Measurements from ENCODE around the gene RPL39. TPM values are rescaled to one million over a fixed set of nuclear protein-coding genes. Genes with fewer than 3 reads are reported as not detected.
"Not testable (repeated sequence)": the region's sequence is repeated elsewhere in the genome, so short reads cannot be mapped to it uniquely, and the experiment has no call there.

Gene RPL39
- total RNA-seq, result 1,000 to 10,000 TPM; 2,139 to 3,555 (median 3,085) TPM

- Histone ChIP-seq H3K27ac (peak within 1 kb of the TSS; percentile 92 to 95 (median 92)), H3K27me3 (no peaks in the 10 kb centered on the region), H3K9me3 (no peaks in the 10 kb centered on the region), H3K4me1 (peaks cover 0 to 28% (median 3%) of the 10 kb centered on the region in 4 donors), H3K4me3 (peak within 1 kb of the TSS; percentile 62 to 80 (median 72)), H3K36me3 (peaks cover 0 to 10% (median 0%) of the 10 kb centered on the region in 3 donors)
- 0 to 43% methylated on average over 36 to 58 of the region's 58 CpGs for whole genome bisulfite sequencing, 2 donors
- peak; percentile 55 to 68 for DNase-seq (ENCODE audit: low spot score in 2 of 2)
- TF ChIP-seq CTCF (IDR thresholded peaks at IDR 0.05), result no peak
- TF ChIP-seq POLR2A (IDR thresholded peaks at IDR 0.05), result peak; percentile 47 to 72
- TF ChIP-seq EP300 (IDR thresholded peaks at IDR 0.05), result peak in 1 of 2 donors; percentile 91
These were observed at the start of gene RPL39 for GRCh38 chrX:119791437-119792231. Gene RPL39, minus strand, starts transcription at chrX:119791630. Its CDS starts 54 bp downstream, at chrX:119791576.

GRCh38 chrX:119833905-119834304 lies 42.5 kb upstream of the RPL39 start:
- 80 to 83% methylated on average over 3 of the region's 3 CpGs for WGBS, 2 donors
- peaks cover 0 to 81% (median 0%) of the 10 kb centered on the region in 3 donors for H3K36me3 ChIP-seq

GRCh38 chrX:119828446-119828845 lies 37.0 kb upstream of the RPL39 start:
- H3K4me1 ChIP-seq, result no peaks in the 10 kb centered on the region
- 89 to 90% methylated on average over 5 of the region's 5 CpGs for WGBS, 2 donors
- no peak overlapping the region for H3K4me3 ChIP-seq
- H3K27me3 ChIP-seq, result no peaks in the 10 kb centered on the region
- peaks cover 0 to 38% (median 0%) of the 10 kb centered on the region in 3 donors for H3K36me3 ChIP-seq
- DNase-seq (ENCODE audit: low spot score in 2 of 2), result no peak
- H3K27ac ChIP-seq, result no peak overlapping the region
- TF ChIP-seq CTCF (IDR thresholded peaks at IDR 0.05) (no peak), EP300 (IDR thresholded peaks at IDR 0.05) (no peak), POLR2A (IDR thresholded peaks at IDR 0.05) (no peak)
- H3K9me3 ChIP-seq, result no peaks in the 10 kb centered on the region

More at GRCh38 chrX:119833905-119834304, 42.5 kb upstream of the RPL39 start:
- H3K9me3 ChIP-seq, result no peaks in the 10 kb centered on the region
- no peak for TF ChIP-seq EP300 (IDR thresholded peaks at IDR 0.05)
- TF ChIP-seq CTCF (IDR thresholded peaks at IDR 0.05), result no peak
- no peak for TF ChIP-seq POLR2A (IDR thresholded peaks at IDR 0.05)
- no peak overlapping the region for H3K4me3 ChIP-seq
- no peaks in the 10 kb centered on the region for H3K4me1 ChIP-seq
- no peak for DNase-seq (ENCODE audit: low spot score in 2 of 2)
- no peaks in the 10 kb centered on the region for H3K27me3 ChIP-seq
- H3K27ac ChIP-seq, result no peak overlapping the region

- DNase-seq (ENCODE audit: low spot score in 2 of 2), result peak in 1 of 2 donors; percentile 23
- peak overlapping the region in 2 of 4 donors; percentile 41 to 43 for H3K27ac ChIP-seq
These were observed 35.0 kb upstream of the RPL39 start for GRCh38 chrX:119826399-119826959.

GRCh38 chrX:119824221-119824620 lies 32.8 kb upstream of the RPL39 start:
- not testable (repeated sequence) for H3K27me3 ChIP-seq; DNase-seq (ENCODE audit: low spot score in 2 of 2); H3K27ac ChIP-seq; H3K36me3 ChIP-seq; H3K9me3 ChIP-seq; H3K4me1 ChIP-seq; H3K4me3 ChIP-seq
- 78 to 88% methylated on average over 2 of the region's 5 CpGs for WGBS, 2 donors

More at GRCh38 chrX:119826399-119826959, 35.0 kb upstream of the RPL39 start:
- peak in 1 of 2 donors; percentile 25 for TF ChIP-seq EP300 (IDR thresholded peaks at IDR 0.05)
- TF ChIP-seq CTCF (IDR thresholded peaks at IDR 0.05), result no peak
- Histone ChIP-seq H3K4me1 (no peaks in the 10 kb centered on the region), H3K36me3 (peaks cover 0 to 19% (median 0%) of the 10 kb centered on the region in 3 donors), H3K9me3 (no peaks in the 10 kb centered on the region), H3K4me3 (no peak overlapping the region), H3K27me3 (no peaks in the 10 kb centered on the region)
- 31 to 57% methylated on average over 7 of the region's 7 CpGs for WGBS, 2 donors

DNA sequence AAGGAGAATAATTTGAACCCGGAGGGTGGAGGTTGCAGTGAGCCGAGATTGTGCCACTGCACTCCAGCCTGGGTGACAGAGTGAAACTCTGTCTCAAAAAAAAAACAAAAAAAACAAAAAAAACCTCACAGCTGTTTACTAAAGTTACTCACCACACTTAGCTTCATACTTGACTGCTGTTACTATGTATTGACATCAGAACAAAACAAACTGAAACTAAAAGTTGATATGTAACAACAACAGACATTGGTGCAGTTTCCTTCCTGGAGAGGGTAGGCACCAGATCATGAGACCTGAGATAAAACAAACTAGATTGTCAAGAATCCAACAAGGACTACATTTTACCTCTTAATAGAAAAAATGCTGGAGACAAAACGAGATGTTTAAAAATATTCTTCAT lies 30.3 kb upstream of the RPL39 start:
- not testable (repeated sequence) for H3K9me3 ChIP-seq; H3K4me1 ChIP-seq; H3K27ac ChIP-seq; DNase-seq (ENCODE audit: low spot score in 2 of 2); H3K4me3 ChIP-seq; H3K27me3 ChIP-seq; H3K36me3 ChIP-seq
- WGBS, 2 donors, result 71 to 74% methylated on average over 3 of the region's 3 CpGs
